ENCODE results near the gene MTF1. TPM values are rescaled to one million over a fixed set of nuclear protein-coding genes. Genes with fewer than 3 reads are reported as not detected.

The MTF1 gene
- total RNA-seq, 4 donors from 2014 or later: 3.8 to 7.6 (median 5.4) TPM

GRCh38 chr1:37890378-37891014 is 31.1 kb upstream of the MTF1 start:
- peaks cover 5 to 63% of the 10 kb centered on the region in 2 donors for H3K36me3 ChIP-seq
- H3K27ac ChIP-seq: peak overlapping the region in 1 of 4 donors; percentile 37
- H3K4me3 ChIP-seq: no peak overlapping the region
- H3K4me1 ChIP-seq: peaks cover 0 to 5% (median 0%) of the 10 kb centered on the region in 3 donors
- 28 to 36% methylated on average over 3 to 4 of the region's 4 CpGs for WGBS, 2 donors (ENCODE audit: low coverage in 1 of 2)
- H3K27me3 ChIP-seq: no peaks in the 10 kb centered on the region
- no peaks in the 10 kb centered on the region for H3K9me3 ChIP-seq
- TF ChIP-seq POLR2AphosphoS5 (IDR thresholded peaks at IDR 0.05) (no peak), CTCF (IDR thresholded peaks at IDR 0.05) (peak; percentile 24 to 59 (median 46))
- no peak for ATAC-seq

- peaks cover 10 to 87% of the 10 kb centered on the region in 2 donors for H3K36me3 ChIP-seq
- no peak for ATAC-seq
- H3K4me1 ChIP-seq: peaks cover 0 to 5% (median 0%) of the 10 kb centered on the region in 3 donors
- no peaks in the 10 kb centered on the region for H3K9me3 ChIP-seq
- TF ChIP-seq POLR2A (IDR thresholded peaks at IDR 0.05): no peak
- no peak for TF ChIP-seq EP300 (IDR thresholded peaks at IDR 0.05)
- TF ChIP-seq POLR2AphosphoS5 (IDR thresholded peaks at IDR 0.05): no peak
- no peak for TF ChIP-seq CTCF (IDR thresholded peaks at IDR 0.05)
- no peak overlapping the region for H3K27ac ChIP-seq
- WGBS, 2 donors (ENCODE audit: low coverage in 1 of 2): 58 to 94% methylated on average over 5 to 6 of the region's 6 CpGs
- no peaks in the 10 kb centered on the region for H3K27me3 ChIP-seq
- no peak overlapping the region for H3K4me3 ChIP-seq
These were observed 28.8 kb upstream of the MTF1 start for GRCh38 chr1:37888022-37888700.

GRCh38 chr1:37884145-37884544 is 24.8 kb upstream of the MTF1 start:
- WGBS, 2 donors (ENCODE audit: low coverage in 1 of 2): 92% methylated on average over 3 of the region's 3 CpGs; no CpG with 5 or more reads in 1 of the 2 donors
- peaks cover 15 to 100% of the 10 kb centered on the region in 2 donors for H3K36me3 ChIP-seq
- H3K9me3 ChIP-seq: no peaks in the 10 kb centered on the region
- H3K4me3 ChIP-seq: no peak overlapping the region
- no peaks in the 10 kb centered on the region for H3K27me3 ChIP-seq
- TF ChIP-seq POLR2AphosphoS5 (IDR thresholded peaks at IDR 0.05): no peak
- no peak for ATAC-seq
- no peak overlapping the region for H3K27ac ChIP-seq
- H3K4me1 ChIP-seq: no peaks in the 10 kb centered on the region

- peaks cover 15 to 100% of the 10 kb centered on the region in 2 donors for H3K36me3 ChIP-seq
These were observed 24.3 kb upstream of the MTF1 start for GRCh38 chr1:37883671-37884070.

GRCh38 chr1:37879865-37880264 is 20.5 kb upstream of the MTF1 start:
- 78 to 82% methylated on average over 4 of the region's 4 CpGs for WGBS, 2 donors (ENCODE audit: low coverage in 1 of 2)
- Histone ChIP-seq H3K4me3 (no peak overlapping the region), H3K36me3 (peaks cover 8 to 99% of the 10 kb centered on the region in 2 donors), H3K27ac (no peak overlapping the region), H3K4me1 (no peaks in the 10 kb centered on the region), H3K9me3 (no peaks in the 10 kb centered on the region), H3K27me3 (no peaks in the 10 kb centered on the region)
- ATAC-seq: no peak
- TF ChIP-seq CTCF (IDR thresholded peaks at IDR 0.05): no peak
- TF ChIP-seq POLR2AphosphoS5 (IDR thresholded peaks at IDR 0.05): no peak
- no peak for TF ChIP-seq EP300 (IDR thresholded peaks at IDR 0.05)
- TF ChIP-seq POLR2A (IDR thresholded peaks at IDR 0.05): no peak

More at GRCh38 chr1:37883671-37884070, 24.3 kb upstream of the MTF1 start:
- H3K4me3 ChIP-seq: no peak overlapping the region
- TF ChIP-seq POLR2A (IDR thresholded peaks at IDR 0.05) (no peak), EP300 (IDR thresholded peaks at IDR 0.05) (no peak), POLR2AphosphoS5 (IDR thresholded peaks at IDR 0.05) (no peak), CTCF (IDR thresholded peaks at IDR 0.05) (no peak)
- no peaks in the 10 kb centered on the region for H3K9me3 ChIP-seq
- ATAC-seq: no peak
- no peaks in the 10 kb centered on the region for H3K27me3 ChIP-seq
- H3K4me1 ChIP-seq: no peaks in the 10 kb centered on the region
- 71% methylated on average over 5 of the region's 5 CpGs; no CpG with 5 or more reads in 1 of the 2 donors for WGBS, 2 donors (ENCODE audit: low coverage in 1 of 2)
- H3K27ac ChIP-seq: no peak overlapping the region
